ENCODE results near the gene PCNX3. TPM values are rescaled to one million over a fixed set of nuclear protein-coding genes. Genes with fewer than 3 reads are reported as not detected.

Gene PCNX3
- total RNA-seq, 1 experiment from 2014 or later = 50.4 TPM

- ATAC-seq (peak; percentile 88), DNase-seq (ENCODE audit: low read depth, low spot score) (peak; percentile 84)
- CTCF ChIA-PET = interaction anchor here (0.5 to 1.4 kb wide), 7 partner anchors 25 to 197 kb away, joined by 3 to 4 read pairs (median 4); partner anchors contain the start of genes KAT5, MUS81 and SIPA1
- Histone ChIP-seq H3K27me3 (ENCODE audit: insufficient read depth, low read length) (no peaks in the 10 kb centered on the region), H3K9me3 (ENCODE audit: control insufficient read depth in 1 of 2, insufficient read depth in 1 of 2, low read depth in 1 of 2, low read length in 2 of 2) (no peaks in the 10 kb centered on the region), H3K27ac (ENCODE audit: low read depth, low read length) (peak within 1 kb of the TSS; percentile 95), H4K20me1 (ENCODE audit: insufficient read depth) (no peaks in the 10 kb centered on the region), H3K36me3 (ENCODE audit: control insufficient read depth in 1 of 2, insufficient read depth in 2 of 2, low read length in 2 of 2) (peaks cover 25 to 32% of the 10 kb centered on the region in 2 experiments; a peak in 3 of 4 replicates), H3K9me2 (ENCODE audit: insufficient read depth) (no peaks in the 10 kb centered on the region), H3K4me3 (replicated peaks in 1 of 2; ENCODE audit: low read depth in 1 of 2, low read length in 2 of 2) (peak within 1 kb of the TSS; percentile 86 to 100), H3K4me1 (ENCODE audit: control insufficient read depth in 1 of 2, insufficient read depth in 2 of 2, low read length in 2 of 2) (peaks cover 17 to 24% of the 10 kb centered on the region in 2 experiments), H3K9ac (ENCODE audit: low read length) (peak within 1 kb of the TSS; percentile 95), H3K79me2 (ENCODE audit: insufficient read depth, low read length) (peaks cover 41% of the 10 kb centered on the region), H3K4me2 (ENCODE audit: low read length) (peak within 1 kb of the TSS; percentile 88), H2AFZ (ENCODE audit: low read depth, low read length, poor library complexity, severe bottlenecking) (peak within 1 kb of the TSS; percentile 2)
- RAD21 ChIA-PET (ENCODE audit: low non-redundant PET in 1 of 2, low total read pairs in 2 of 2, uncharacterized antibody in 2 of 2, unreplicated experiment in 2 of 2) = interaction anchor here (0.6 to 1.0 kb wide), 3 partner anchors 25 to 123 kb away, joined by 5 to 7 read pairs (median 6); partner anchors contain the start of gene SIPA1 (in 1 of the 2)
- TF ChIP-seq CBX3 (IDR thresholded peaks at IDR 0.05; ENCODE audit: low read depth) (no peak), CTCF (IDR thresholded peaks at IDR 0.05 in 2 of 3, conservative IDR thresholded peaks at IDR 0.05 in 1 of 3; ENCODE audit: borderline replicate concordance in 1 of 3, insufficient read depth in 1 of 3, low read depth in 2 of 3, low read length in 2 of 3) (no peak), ZFX (IDR thresholded peaks at IDR 0.05) (peak; percentile 85), YY1 (IDR thresholded peaks at IDR 0.05; ENCODE audit: extremely low read depth, insufficient replicate concordance, low read depth, low read length) (no peak), SP1 (IDR thresholded peaks at IDR 0.05; ENCODE audit: low read depth) (peak; percentile 69), MAX (IDR thresholded peaks at IDR 0.05) (peak; percentile 46; the same call in 1 of the 2 replicates), POLR2AphosphoS5 (IDR thresholded peaks at IDR 0.05; ENCODE audit: low read depth, low read length) (peak; percentile 53), SIN3A (IDR thresholded peaks at IDR 0.05; ENCODE audit: low read depth) (peak; percentile 66; the same call in 1 of the 2 replicates), SRF (IDR thresholded peaks at IDR 0.05; ENCODE audit: low read depth) (no peak; the same call in 1 of the 2 replicates), ZNF274 (IDR thresholded peaks at IDR 0.05; ENCODE audit: low read depth, low read length) (no peak), FOSL1 (IDR thresholded peaks at IDR 0.05; ENCODE audit: low read depth) (peak; percentile 39; the same call in 1 of the 2 replicates), EZH2phosphoT487 (IDR thresholded peaks at IDR 0.05; ENCODE audit: borderline replicate concordance) (no peak), JUND (IDR thresholded peaks at IDR 0.05) (peak; percentile 34; the same call in 1 of the 2 replicates), ELF1 (IDR thresholded peaks at IDR 0.05; ENCODE audit: borderline replicate concordance, low read depth) (no peak), EZH2 (IDR thresholded peaks at IDR 0.05) (no peak), EGR1 (IDR thresholded peaks at IDR 0.05; ENCODE audit: low read depth) (no peak), POLR2A (IDR thresholded peaks at IDR 0.05; ENCODE audit: borderline replicate concordance, extremely low read depth, insufficient read depth, insufficient read length) (peak; percentile 82), RAD21 (IDR thresholded peaks at IDR 0.05; ENCODE audit: low read depth) (no peak)
- intact Hi-C loops (cut with micrococcal nuclease) = no loop called here
- POLR2A ChIA-PET = interaction anchor here (0.9 to 3.1 kb wide), 4 partner anchors 8 to 48 kb away, joined by 3 to 24 read pairs (median 4); partner anchors contain the start of gene PCNX3
- TSS peak; percentile 89 for BruUV-seq (replicated peaks)
Measured at GRCh38 chr11:65662799-65663638, 47.4 kb downstream of the PCNX3 start, which contains the start of gene RELA. Gene RELA, minus strand, starts transcription at chr11:65662916. Its CDS starts 84 bp downstream, at chr11:65662832.

All from HCT116 (cell line).